Rectal smooth muscle tissue (tissue), 1 donor: ENCODE measurements around the gene GMDS.
"Not testable (repeated sequence)": the region's sequence is repeated elsewhere in the genome, so short reads cannot be mapped to it uniquely, and the experiment has no call there.

Source experiments
- H3K27ac ChIP-seq: one replicate; pipeline ENCODE4 v1.7.0; 2013; ENCODE audit warnings: low read depth, low read length, inconsistent platforms
- H3K27me3 ChIP-seq: one replicate; pipeline ENCODE4 v1.7.0; 2013; ENCODE audit warnings: low read length; ENCODE audit not compliant: control insufficient read depth, insufficient read depth
- H3K36me3 ChIP-seq: one replicate; pipeline ENCODE4 v1.7.0; 2013; ENCODE audit warnings: low read length; ENCODE audit not compliant: control insufficient read depth, insufficient read depth
- H3K4me1 ChIP-seq: one replicate; pipeline ENCODE4 v1.7.0; 2013; ENCODE audit warnings: low read length; ENCODE audit not compliant: control insufficient read depth, insufficient read depth
- H3K4me3 ChIP-seq: one replicate; pipeline ENCODE4 v1.7.0; 2013; ENCODE audit warnings: low read length
- H3K9ac ChIP-seq: one replicate; pipeline ENCODE4 v1.7.0; 2013; ENCODE audit warnings: low read length

Gene GMDS

GRCh38 chr6:1853761-1854160, 391.6 kb downstream of the GMDS start:
- no peak overlapping the region for H3K9ac ChIP-seq
- no peak overlapping the region for H3K4me3 ChIP-seq
- H3K4me1 ChIP-seq, result no peaks in the 10 kb centered on the region
- no peaks in the 10 kb centered on the region for H3K36me3 ChIP-seq
- H3K27me3 ChIP-seq, result no peaks in the 10 kb centered on the region
- H3K27ac ChIP-seq, result no peak overlapping the region

- Histone ChIP-seq H3K4me1 (no peaks in the 10 kb centered on the region), H3K27ac (no peak overlapping the region), H3K36me3 (no peaks in the 10 kb centered on the region), H3K9ac (no peak overlapping the region), H3K27me3 (no peaks in the 10 kb centered on the region), H3K4me3 (no peak overlapping the region)
Observed at GRCh38 chr6:1851681-1852456, 393.5 kb downstream of the GMDS start.

DNA sequence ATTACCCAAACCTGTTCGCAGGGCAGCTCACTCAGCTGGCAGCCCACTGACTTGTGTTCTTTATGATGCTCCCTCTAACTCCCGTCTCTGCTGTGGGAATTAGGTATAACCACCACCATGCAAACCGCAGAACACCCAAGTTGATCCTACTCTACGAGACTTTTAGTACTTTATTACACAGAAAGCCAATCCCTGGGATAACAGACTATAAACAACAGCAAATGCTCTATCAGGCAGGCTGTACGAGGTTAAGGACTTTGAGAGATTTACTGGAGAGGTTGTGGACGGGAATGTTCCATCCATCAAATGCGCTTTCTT, 394.6 kb downstream of the GMDS start:
- Histone ChIP-seq H3K36me3 (no peaks in the 10 kb centered on the region), H3K27ac (no peak overlapping the region), H3K9ac (no peak overlapping the region), H3K4me3 (no peak overlapping the region), H3K27me3 (no peaks in the 10 kb centered on the region), H3K4me1 (no peaks in the 10 kb centered on the region)

DNA sequence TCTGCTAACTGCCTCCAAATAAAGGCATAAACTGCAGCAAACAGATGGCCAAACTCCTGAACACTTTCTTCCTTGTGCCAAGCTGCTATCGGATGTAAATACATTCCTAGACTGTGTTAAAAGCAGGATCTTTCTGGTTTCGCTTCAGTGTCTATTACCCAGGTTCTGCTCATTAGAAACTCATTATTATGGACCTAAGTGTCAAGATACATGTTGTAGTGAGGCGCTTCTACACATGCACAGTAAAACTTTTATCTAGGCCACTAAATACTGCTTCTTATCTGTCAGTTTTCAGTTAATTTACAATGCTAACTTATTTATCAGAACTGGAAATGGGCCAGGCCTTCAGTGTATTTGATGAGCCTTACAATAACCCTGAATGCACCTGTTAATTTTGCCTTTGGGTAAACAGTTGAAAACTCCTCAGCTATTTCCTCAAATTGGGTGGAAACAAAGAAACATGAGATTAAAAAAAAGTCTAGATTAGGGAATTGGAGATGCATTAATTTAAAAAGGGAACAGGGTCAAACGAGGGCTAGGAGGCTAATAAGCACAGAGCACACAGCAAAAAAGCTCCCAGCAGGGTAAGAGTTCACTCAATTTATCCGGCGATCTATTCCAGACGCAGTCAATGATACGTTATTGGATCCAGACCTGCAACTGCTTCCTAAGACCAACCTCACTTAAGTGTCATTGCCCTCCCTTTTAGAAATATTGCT, 395.1 kb downstream of the GMDS start:
- Histone ChIP-seq H3K27me3 (no peaks in the 10 kb centered on the region), H3K36me3 (no peaks in the 10 kb centered on the region), H3K9ac (no peak overlapping the region), H3K4me1 (no peaks in the 10 kb centered on the region), H3K27ac (no peak overlapping the region), H3K4me3 (no peak overlapping the region)

DNA sequence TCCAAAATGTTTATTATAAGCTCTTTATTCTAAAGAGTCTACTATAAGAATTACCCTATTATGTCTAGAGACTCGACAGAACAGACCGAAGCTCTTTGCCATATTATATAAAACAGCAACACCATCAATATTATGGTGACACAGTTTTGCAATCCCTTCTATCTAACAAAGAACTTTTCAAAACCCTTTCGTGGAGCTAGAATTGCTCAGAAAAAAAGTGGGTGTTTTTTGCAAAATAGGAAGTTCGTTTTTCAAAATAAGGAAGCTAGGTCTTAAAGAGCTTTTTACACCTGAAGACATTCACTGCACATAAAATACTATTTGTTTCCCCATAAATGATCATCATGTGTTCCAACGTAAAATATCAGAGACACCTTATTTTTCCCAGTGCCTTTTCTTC, 395.7 kb downstream of the GMDS start:
- no peaks in the 10 kb centered on the region for H3K27me3 ChIP-seq
- H3K27ac ChIP-seq, result no peak overlapping the region
- no peak overlapping the region for H3K4me3 ChIP-seq
- H3K36me3 ChIP-seq, result no peaks in the 10 kb centered on the region
- no peaks in the 10 kb centered on the region for H3K4me1 ChIP-seq
- no peak overlapping the region for H3K9ac ChIP-seq

- Histone ChIP-seq H3K36me3 (no peaks in the 10 kb centered on the region), H3K27me3 (no peaks in the 10 kb centered on the region), H3K27ac (no peak overlapping the region), H3K9ac (no peak overlapping the region), H3K4me1 (no peaks in the 10 kb centered on the region), H3K4me3 (no peak overlapping the region)
Observed at GRCh38 chr6:1848752-1849151, 396.7 kb downstream of the GMDS start.

GRCh38 chr6:1846611-1847010, 398.8 kb downstream of the GMDS start:
- no peak overlapping the region for H3K4me3 ChIP-seq
- no peak overlapping the region for H3K9ac ChIP-seq
- H3K36me3 ChIP-seq, result no peaks in the 10 kb centered on the region
- H3K27me3 ChIP-seq, result no peaks in the 10 kb centered on the region
- H3K4me1 ChIP-seq, result no peaks in the 10 kb centered on the region
- no peak overlapping the region for H3K27ac ChIP-seq

GRCh38 chr6:1845543-1845942, 399.9 kb downstream of the GMDS start:
- H3K27ac ChIP-seq, H3K4me1 ChIP-seq, H3K4me3 ChIP-seq, H3K27me3 ChIP-seq, H3K36me3 ChIP-seq, H3K9ac ChIP-seq: not testable (repeated sequence)

- no peak overlapping the region for H3K27ac ChIP-seq
- H3K36me3 ChIP-seq, result no peaks in the 10 kb centered on the region
- no peak overlapping the region for H3K9ac ChIP-seq
- no peaks in the 10 kb centered on the region for H3K4me1 ChIP-seq
- no peaks in the 10 kb centered on the region for H3K27me3 ChIP-seq
- no peak overlapping the region for H3K4me3 ChIP-seq
Observed at GRCh38 chr6:1842334-1842733, 403.1 kb downstream of the GMDS start.

GRCh38 chr6:1841136-1841535, 404.3 kb downstream of the GMDS start:
- no peak overlapping the region for H3K9ac ChIP-seq
- no peaks in the 10 kb centered on the region for H3K36me3 ChIP-seq
- H3K4me1 ChIP-seq, result no peaks in the 10 kb centered on the region
- no peak overlapping the region for H3K27ac ChIP-seq
- no peaks in the 10 kb centered on the region for H3K27me3 ChIP-seq
- no peak overlapping the region for H3K4me3 ChIP-seq

GRCh38 chr6:1840491-1841121, 404.8 kb downstream of the GMDS start:
- Histone ChIP-seq H3K4me1 (no peaks in the 10 kb centered on the region), H3K9ac (no peak overlapping the region), H3K4me3 (no peak overlapping the region), H3K27me3 (no peaks in the 10 kb centered on the region), H3K36me3 (no peaks in the 10 kb centered on the region), H3K27ac (no peak overlapping the region)

- Histone ChIP-seq H3K27me3 (no peaks in the 10 kb centered on the region), H3K4me3 (no peak overlapping the region), H3K9ac (no peak overlapping the region), H3K36me3 (no peaks in the 10 kb centered on the region), H3K27ac (no peak overlapping the region), H3K4me1 (no peaks in the 10 kb centered on the region)
Observed at GRCh38 chr6:1839361-1839760, 406.0 kb downstream of the GMDS start.
